ENCODE results near the gene NEDD4. TPM values are rescaled to one million over a fixed set of nuclear protein-coding genes. Genes with fewer than 3 reads are reported as not detected.

The NEDD4 gene
- total RNA-seq, 2 donors from 2014 or later = 14.5 to 15.3 TPM

- H3K9ac ChIP-seq (ENCODE audit: low read depth in 2 of 2, low read length in 2 of 2) = no peak overlapping the region
- no peaks in the 10 kb centered on the region for H3K9me3 ChIP-seq
- no peak overlapping the region for H3K4me3 ChIP-seq
- no peak for TF ChIP-seq CTCF (IDR thresholded peaks at IDR 0.05)
- no peaks in the 10 kb centered on the region for H3K4me1 ChIP-seq
- DNase-seq = no peak
- no peak overlapping the region for H3K27ac ChIP-seq
- no peaks in the 10 kb centered on the region for H3K27me3 ChIP-seq
- H3K36me3 ChIP-seq = no peaks in the 10 kb centered on the region
- intact Hi-C loops (cut with DNase I) = no loop called here
Observed at GRCh38 chr15:55800216-55800615, 193.2 kb downstream of the NEDD4 start.

GRCh38 chr15:55799291-55800212 lies 193.9 kb downstream of the NEDD4 start:
- Histone ChIP-seq H3K4me3 (no peak overlapping the region), H3K9me3 (no peaks in the 10 kb centered on the region), H3K27ac (no peak overlapping the region), H3K9ac (ENCODE audit: low read depth in 2 of 2, low read length in 2 of 2) (no peak overlapping the region), H3K4me1 (no peaks in the 10 kb centered on the region), H3K27me3 (no peaks in the 10 kb centered on the region), H3K36me3 (no peaks in the 10 kb centered on the region)
- peak; percentile 36 for DNase-seq
- intact Hi-C loops (cut with DNase I) = no loop called here
- no peak for TF ChIP-seq CTCF (IDR thresholded peaks at IDR 0.05)

- intact Hi-C loops (cut with DNase I) = no loop called here
- Histone ChIP-seq H3K4me1 (no peaks in the 10 kb centered on the region), H3K36me3 (no peaks in the 10 kb centered on the region), H3K9ac (ENCODE audit: low read depth in 2 of 2, low read length in 2 of 2) (no peak overlapping the region), H3K9me3 (no peaks in the 10 kb centered on the region), H3K27ac (no peak overlapping the region), H3K27me3 (no peaks in the 10 kb centered on the region), H3K4me3 (no peak overlapping the region)
- DNase-seq = no peak
- TF ChIP-seq CTCF (IDR thresholded peaks at IDR 0.05) = no peak
Observed at GRCh38 chr15:55796321-55796965, 197.0 kb downstream of the NEDD4 start.

GRCh38 chr15:55795031-55795430 lies 198.4 kb downstream of the NEDD4 start:
- H3K9ac ChIP-seq (ENCODE audit: low read depth in 2 of 2, low read length in 2 of 2) = no peak overlapping the region
- H3K4me3 ChIP-seq = no peak overlapping the region
- H3K36me3 ChIP-seq = no peaks in the 10 kb centered on the region
- no peaks in the 10 kb centered on the region for H3K9me3 ChIP-seq
- no peaks in the 10 kb centered on the region for H3K27me3 ChIP-seq
- no peak overlapping the region for H3K27ac ChIP-seq
- intact Hi-C loops (cut with DNase I) = no loop called here
- H3K4me1 ChIP-seq = no peaks in the 10 kb centered on the region
- DNase-seq = no peak
- TF ChIP-seq CTCF (IDR thresholded peaks at IDR 0.05) = no peak

- Histone ChIP-seq H3K9me3 (no peaks in the 10 kb centered on the region), H3K36me3 (no peaks in the 10 kb centered on the region), H3K4me1 (no peaks in the 10 kb centered on the region), H3K27me3 (no peaks in the 10 kb centered on the region), H3K4me3 (no peak overlapping the region), H3K9ac (ENCODE audit: low read depth in 2 of 2, low read length in 2 of 2) (no peak overlapping the region), H3K27ac (no peak overlapping the region)
- DNase-seq = no peak
- intact Hi-C loops (cut with DNase I) = no loop called here
- TF ChIP-seq CTCF (IDR thresholded peaks at IDR 0.05) = no peak
Observed at GRCh38 chr15:55791551-55792400, 201.6 kb downstream of the NEDD4 start.
